ENCODE measurements around the gene KCNT1. TPM values are rescaled to one million over a fixed set of nuclear protein-coding genes. Genes with fewer than 3 reads are reported as not detected.

The KCNT1 gene
- total RNA-seq, 1 experiment from 2014 or later = 0.68 TPM

DNA sequence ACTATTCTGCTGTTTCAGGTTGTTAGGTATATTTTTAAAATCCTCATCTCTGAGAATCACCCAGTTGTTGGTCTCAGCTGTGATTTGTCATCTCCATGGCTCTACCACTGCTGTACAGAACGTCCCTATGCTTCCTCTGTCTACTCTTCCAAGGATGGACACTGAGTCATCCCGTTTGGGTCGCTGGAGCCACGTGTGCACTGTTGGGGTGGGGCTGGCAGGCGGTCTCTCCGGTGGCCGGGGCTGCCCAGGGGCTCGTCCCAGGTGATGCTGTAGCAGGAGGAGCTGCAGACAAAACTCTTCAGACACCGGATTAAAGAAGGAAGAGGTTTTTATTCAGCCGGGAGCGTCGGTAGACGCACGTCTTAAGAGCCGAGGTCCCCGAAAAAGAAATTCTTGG, 21.9 kb upstream of the KCNT1 start:
- Histone ChIP-seq H2BK120ac (ENCODE audit: low read depth, low read length, poor library complexity, severe bottlenecking) (no peak overlapping the region), H4K20me1 (ENCODE audit: control insufficient read depth, insufficient read depth, insufficient read length) (no peaks in the 10 kb centered on the region)

More for the DNA sequence above, 21.9 kb upstream of the KCNT1 start:
- Mint-ChIP-seq H3K9me3 (peaks cover 2 to 3% of the 10 kb centered on the region in 2 experiments; a peak in 3 of 5 replicates), H3K4me3 (no peak overlapping the region), H3K4me1 (peaks cover 9 to 19% of the 10 kb centered on the region in 2 experiments), H3K36me3 (ENCODE audit: insufficient read depth in 1 of 3, low read depth in 3 of 3) (no peaks in the 10 kb centered on the region; a peak in 1 of 7 replicates), H3K27ac (peak overlapping the region in 1 of 3 experiments; percentile 9; a peak in 2 of 7 replicates), H3K27me3 (ENCODE audit: low read depth) (no peaks in the 10 kb centered on the region)
- Histone ChIP-seq H3K18ac (ENCODE audit: insufficient read length, low read depth, low read length) (no peak overlapping the region), H2BK20ac (ENCODE audit: low read depth, low read length, poor library complexity, severe bottlenecking) (no peak overlapping the region), H3K56ac (ENCODE audit: insufficient read length, low read depth, low read length) (no peak overlapping the region), H4K91ac (ENCODE audit: insufficient read length, low read depth, low read length) (no peak overlapping the region), H2BK5ac (ENCODE audit: insufficient read length, low read length) (no peak overlapping the region), H3K4me1 (ENCODE audit: insufficient read depth, low read length) (no peaks in the 10 kb centered on the region), H3K27me3 (ENCODE audit: insufficient read depth, low read length) (no peaks in the 10 kb centered on the region), H3K27ac (ENCODE audit: insufficient read length, low read depth, low read length) (no peak overlapping the region), H3K23me2 (ENCODE audit: insufficient read length, low read depth, low read length, poor library complexity, severe bottlenecking) (no peaks in the 10 kb centered on the region), H2AFZ (ENCODE audit: low read length) (no peak overlapping the region), H3K23ac (ENCODE audit: insufficient read length, low read depth, low read length) (no peak overlapping the region), H3K79me2 (ENCODE audit: insufficient read depth, low read length) (no peaks in the 10 kb centered on the region), H3T11ph (ENCODE audit: low read length) (no peak overlapping the region), H3K14ac (ENCODE audit: insufficient read depth, low read length) (no peak overlapping the region), H4K8ac (replicated peaks; ENCODE audit: insufficient read length, low read depth, low read length) (no peak overlapping the region), H2AK5ac (ENCODE audit: insufficient read length, low read length) (no peak overlapping the region), H3K9ac (ENCODE audit: extremely low read depth, insufficient read length, low read length) (no peak overlapping the region), H2BK12ac (ENCODE audit: insufficient read length, low read depth, low read length) (no peak overlapping the region), H2BK15ac (ENCODE audit: low read depth, low read length) (no peak overlapping the region), H3K9me3 (ENCODE audit: control insufficient read depth, low read depth, low read length) (no peaks in the 10 kb centered on the region), H3K4me2 (ENCODE audit: insufficient read depth, insufficient read length, low read length) (no peak overlapping the region), H3K4ac (ENCODE audit: low read depth, low read length) (no peak overlapping the region), H4K5ac (ENCODE audit: insufficient read length, low read depth, low read length) (no peak overlapping the region), H3K79me1 (ENCODE audit: insufficient read depth, low read depth, low read length, poor library complexity, severe bottlenecking) (no peaks in the 10 kb centered on the region)
- DNase-seq = no peak
- TF ChIP-seq, protein P1, sequence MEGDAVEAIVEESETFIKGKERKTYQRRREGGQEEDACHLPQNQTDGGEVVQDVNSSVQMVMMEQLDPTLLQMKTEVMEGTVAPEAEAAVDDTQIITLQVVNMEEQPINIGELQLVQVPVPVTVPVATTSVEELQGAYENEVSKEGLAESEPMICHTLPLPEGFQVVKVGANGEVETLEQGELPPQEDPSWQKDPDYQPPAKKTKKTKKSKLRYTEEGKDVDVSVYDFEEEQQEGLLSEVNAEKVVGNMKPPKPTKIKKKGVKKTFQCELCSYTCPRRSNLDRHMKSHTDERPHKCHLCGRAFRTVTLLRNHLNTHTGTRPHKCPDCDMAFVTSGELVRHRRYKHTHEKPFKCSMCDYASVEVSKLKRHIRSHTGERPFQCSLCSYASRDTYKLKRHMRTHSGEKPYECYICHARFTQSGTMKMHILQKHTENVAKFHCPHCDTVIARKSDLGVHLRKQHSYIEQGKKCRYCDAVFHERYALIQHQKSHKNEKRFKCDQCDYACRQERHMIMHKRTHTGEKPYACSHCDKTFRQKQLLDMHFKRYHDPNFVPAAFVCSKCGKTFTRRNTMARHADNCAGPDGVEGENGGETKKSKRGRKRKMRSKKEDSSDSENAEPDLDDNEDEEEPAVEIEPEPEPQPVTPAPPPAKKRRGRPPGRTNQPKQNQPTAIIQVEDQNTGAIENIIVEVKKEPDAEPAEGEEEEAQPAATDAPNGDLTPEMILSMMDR (conservative IDR thresholded peaks at IDR 0.05) = no peak
- WGBS (ENCODE audit: extremely low coverage, insufficient read length, low lambda C conversion rate) = no CpG with 5 or more reads among the region's 16 CpGs
